ENCODE measurements around the gene CDKAL1. TPM values are rescaled to one million over a fixed set of nuclear protein-coding genes. Genes with fewer than 3 reads are reported as not detected.
"Not testable (repeated sequence)": the region's sequence is repeated elsewhere in the genome, so short reads cannot be mapped to it uniquely, and the experiment has no call there.

The CDKAL1 gene
- total RNA-seq, 1 donor from 2014 or later: 12.2 TPM

- TF ChIP-seq CTCF (conservative IDR thresholded peaks at IDR 0.05; ENCODE audit: low read depth, low read length): no peak
- DNase-seq (ENCODE audit: low read depth): no peak
- no peak overlapping the region for H3K4me3 ChIP-seq (ENCODE audit: low read depth, low read length)
Measured at GRCh38 chr6:20746805-20747558, 212.7 kb downstream of the CDKAL1 start.

GRCh38 chr6:20747991-20748390, 213.7 kb downstream of the CDKAL1 start:
- TF ChIP-seq CTCF (conservative IDR thresholded peaks at IDR 0.05; ENCODE audit: low read depth, low read length): no peak
- no peak overlapping the region for H3K4me3 ChIP-seq (ENCODE audit: low read depth, low read length)
- no peak for DNase-seq (ENCODE audit: low read depth)

- no peak for DNase-seq (ENCODE audit: low read depth)
- H3K4me3 ChIP-seq (ENCODE audit: low read depth, low read length): no peak overlapping the region
- no peak for TF ChIP-seq CTCF (conservative IDR thresholded peaks at IDR 0.05; ENCODE audit: low read depth, low read length)
Measured at GRCh38 chr6:20751293-20751935, 217.2 kb downstream of the CDKAL1 start.

GRCh38 chr6:20755631-20756030, 221.4 kb downstream of the CDKAL1 start:
- H3K4me3 ChIP-seq (ENCODE audit: low read depth, low read length): no peak overlapping the region
- no peak for TF ChIP-seq CTCF (conservative IDR thresholded peaks at IDR 0.05; ENCODE audit: low read depth, low read length)
- DNase-seq (ENCODE audit: low read depth): no peak

GRCh38 chr6:20756584-20757147, 222.4 kb downstream of the CDKAL1 start:
- H3K4me3 ChIP-seq (ENCODE audit: low read depth, low read length); DNase-seq (ENCODE audit: low read depth): not testable (repeated sequence)

- DNase-seq (ENCODE audit: low read depth): peak; percentile 26
- TF ChIP-seq CTCF (conservative IDR thresholded peaks at IDR 0.05; ENCODE audit: low read depth, low read length): no peak
- no peak overlapping the region for H3K4me3 ChIP-seq (ENCODE audit: low read depth, low read length)
Measured at GRCh38 chr6:20757761-20758160, 223.5 kb downstream of the CDKAL1 start.

GRCh38 chr6:20763296-20763695, 229.0 kb downstream of the CDKAL1 start:
- TF ChIP-seq CTCF (conservative IDR thresholded peaks at IDR 0.05; ENCODE audit: low read depth, low read length): no peak
- no peak for DNase-seq (ENCODE audit: low read depth)
- H3K4me3 ChIP-seq (ENCODE audit: low read depth, low read length): no peak overlapping the region

Measured in epithelial cell of proximal tubule (primary cell).